PC-3 (cell line): ENCODE measurements around the gene URB2. TPM values are rescaled to one million over a fixed set of nuclear protein-coding genes. Genes with fewer than 3 reads are reported as not detected.

ENCODE experiments used
- ATAC-seq: fragments of 200-7000 bp; cut with Tn5 transposase; 2 replicates; pipeline ENCODE4 v1.9.1; 2020; ENCODE audit warnings: mild to moderate bottlenecking, moderate library complexity
- BruUV-seq: library from RNA; stranded (reverse); fragments of 400-500 nt; replicated peaks from 2 replicates; lab custom pipeline; 2021; lab: Mats Ljungman, UMichigan
- CTCF ChIA-PET: fragments of 300-600 bp; sonication (Branson Sonifier 250); formaldehyde crosslinking; loops from one replicate; lab custom pipeline; 2022; ENCODE audit warnings: antibody characterized with exemption; lab: Charles Lee
- POLR2A ChIA-PET: fragments of 300-600 bp; sonication (Branson Sonifier 250); formaldehyde crosslinking; loops from one replicate; lab custom pipeline; 2022; ENCODE audit warnings: antibody characterized with exemption; ENCODE audit not compliant: unreplicated experiment; lab: Charles Lee
- DNase-seq: peaks from one replicate; pipeline ENCODE4 v3.0.0-alpha.2; 2015
- H2AFZ ChIP-seq: fragments of 300-600 bp; sonication (generic); 2 replicates; pipeline ENCODE4 v1.6.0; 2016; ENCODE audit warnings: antibody characterized with exemption, low read length
- H3F3A ChIP-seq: fragments of 300-600 bp; sonication (generic); one replicate; pipeline ENCODE4 v1.6.0; 2017; ENCODE audit warnings: antibody characterized with exemption, low read length, control low read depth, mild to moderate bottlenecking; ENCODE audit not compliant: unreplicated experiment
- H3K27ac ChIP-seq: fragments of 300-600 bp; sonication (generic); 2 replicates; pipeline ENCODE4 v1.5.1; 2016; ENCODE audit warnings: mild to moderate bottlenecking, low read length
- H3K27me3 ChIP-seq: fragments of 300-600 bp; sonication (generic); 2 replicates; pipeline ENCODE4 v1.6.1; 2016; ENCODE audit warnings: low read length, mixed read lengths
- H3K36me3 ChIP-seq: fragments of 300-600 bp; sonication (generic); 2 replicates; pipeline ENCODE4 v1.6.1; 2016; ENCODE audit warnings: low read depth, mixed run types, low read length, mixed read lengths
- H3K4me1 ChIP-seq: fragments of 300-600 bp; sonication (generic); 2 replicates; pipeline ENCODE4 v1.5.1; 2016; ENCODE audit warnings: low read length; ENCODE audit not compliant: insufficient read depth
- H3K4me2 ChIP-seq: fragments of 300-600 bp; sonication (generic); 2 replicates; pipeline ENCODE4 v1.6.0; 2016; ENCODE audit warnings: low read length
- H3K4me3 ChIP-seq: fragments of 300-600 bp; sonication (generic); 2 replicates; pipeline ENCODE4 v1.5.1; 2016; ENCODE audit warnings: mild to moderate bottlenecking, low read length, mixed read lengths
- H3K79me2 ChIP-seq: fragments of 300-600 bp; sonication (generic); 2 replicates; pipeline ENCODE4 v1.6.1; 2017; ENCODE audit warnings: low read length, mixed read lengths
- H3K9ac ChIP-seq: fragments of 300-600 bp; sonication (generic); 2 replicates; pipeline ENCODE4 v1.6.0; 2016; ENCODE audit warnings: mild to moderate bottlenecking, low read length
- H3K9me2 ChIP-seq: fragments of 300-600 bp; sonication (generic); replicated peaks from 2 replicates; pipeline ENCODE4 v1.6.1; 2016; ENCODE audit warnings: mixed run types, low read length, mixed read lengths
- H3K9me3 ChIP-seq: fragments of 300-600 bp; sonication (generic); 2 replicates; pipeline ENCODE4 v1.6.1; 2016; ENCODE audit warnings: low read length, mixed read lengths
- H4K20me1 ChIP-seq: fragments of 300-600 bp; sonication (generic); 2 replicates; pipeline ENCODE4 v1.6.1; 2016; ENCODE audit warnings: low read length, mixed read lengths
- CTCF ChIP-seq: fragments of 300-600 bp; sonication (generic); conservative IDR thresholded peaks from 2 replicates; pipeline ENCODE4 v1.5.1; 2017; ENCODE audit warnings: antibody characterized with exemption, low read depth, mild to moderate bottlenecking, low read length
- EZH2 ChIP-seq: fragments of 300-600 bp; sonication (generic); IDR thresholded peaks from one replicate; pipeline ENCODE4 v1.6.1; 2017; ENCODE audit warnings: antibody characterized with exemption, mild to moderate bottlenecking, low read length; ENCODE audit not compliant: unreplicated experiment
- EZH2phosphoT487 ChIP-seq: fragments of 300-600 bp; sonication (generic); IDR thresholded peaks from 2 replicates; pipeline ENCODE4 v1.6.1; 2018; ENCODE audit warnings: mild to moderate bottlenecking, antibody characterized with exemption, low read length, borderline replicate concordance
- intact Hi-C: fragments of 100-400 bp; cut with micrococcal nuclease; formaldehyde crosslinking; loops from 2 replicates; pipeline ENCODE4 v1.9.0; 2023
- total RNA-seq: library from RNA; depleted of rRNA; stranded (reverse); fragments of >200 nt; gene quantifications from 2 replicates; pipeline ENCODE4 v1.2.3, GENCODE V29; 2014

URB2 gene
- total RNA-seq, 1 experiment from 2014 or later: 26.2 TPM

DNA sequence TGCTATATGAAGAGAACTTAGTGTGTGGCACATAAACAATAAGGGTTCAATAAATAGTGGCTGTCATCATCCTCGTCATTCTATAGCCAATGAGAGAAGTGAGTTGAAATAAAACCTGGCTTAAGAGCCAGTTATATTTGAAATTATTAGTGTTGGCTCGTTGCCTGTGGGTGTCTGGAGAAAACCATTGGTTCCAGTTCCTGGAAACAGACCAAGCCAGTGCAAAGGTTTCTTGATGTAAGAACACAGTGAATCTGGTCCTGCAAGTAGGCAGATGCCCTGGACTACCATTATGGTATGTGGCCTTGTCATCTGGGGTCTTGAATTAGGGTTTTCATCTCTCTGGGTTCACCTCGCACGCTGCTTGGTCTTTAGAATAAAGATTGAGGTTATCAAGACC lies 43.3 kb downstream of the URB2 start:
- ATAC-seq: no peak
- H3K36me3 ChIP-seq: peaks cover 13% of the 10 kb centered on the region; the same call in 1 of the 2 replicates

DNA sequence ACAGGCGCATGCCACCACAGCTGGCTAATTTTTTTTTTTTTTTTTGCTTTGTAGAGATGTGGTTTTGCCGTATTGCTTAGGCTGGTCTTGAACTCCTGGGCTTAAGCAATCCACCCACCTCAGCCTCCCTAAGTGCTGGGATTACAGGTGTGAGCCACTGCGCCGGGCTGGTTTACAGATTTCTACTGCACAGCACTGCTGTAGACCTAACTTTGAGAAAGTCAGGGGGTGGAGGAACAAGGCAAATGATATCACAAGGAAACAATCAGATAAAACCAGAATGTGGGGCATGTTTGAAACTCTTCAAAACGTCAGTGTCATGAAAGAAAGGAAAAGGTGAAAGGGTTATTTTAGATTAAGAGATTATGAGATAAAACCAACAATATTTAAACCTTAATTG lies 45.3 kb downstream of the URB2 start:
- no peaks in the 10 kb centered on the region for H3K79me2 ChIP-seq
- H4K20me1 ChIP-seq: no peaks in the 10 kb centered on the region
- H3K27ac ChIP-seq: no peak overlapping the region
- ATAC-seq (no peak), DNase-seq (no peak)
- TF ChIP-seq EZH2 (no peak), EZH2phosphoT487 (no peak), CTCF (no peak)
- no peak overlapping the region for H3K4me3 ChIP-seq
- H2AFZ ChIP-seq: no peak overlapping the region
- H3K36me3 ChIP-seq: peaks cover 7% of the 10 kb centered on the region; the same call in 1 of the 2 replicates
- BruUV-seq: no TSS peak
- H3K4me1 ChIP-seq: no peaks in the 10 kb centered on the region
- no peaks in the 10 kb centered on the region for H3K9me2 ChIP-seq
- intact Hi-C loops: no loop called here
- no peaks in the 10 kb centered on the region for H3F3A ChIP-seq
- H3K4me2 ChIP-seq: no peak overlapping the region
- no peak overlapping the region for H3K9ac ChIP-seq
- H3K27me3 ChIP-seq: no peaks in the 10 kb centered on the region
- ChIA-PET CTCF (no interaction called here), POLR2A (no interaction called here)
- no peaks in the 10 kb centered on the region for H3K9me3 ChIP-seq

More for the DNA sequence above, 43.3 kb downstream of the URB2 start:
- CTCF ChIA-PET: no interaction called here
- no peaks in the 10 kb centered on the region for H3F3A ChIP-seq
- no peak overlapping the region for H2AFZ ChIP-seq
- DNase-seq: no peak
- BruUV-seq: no TSS peak
- TF ChIP-seq EZH2phosphoT487 (no peak), EZH2 (no peak), CTCF (no peak)
- no peak overlapping the region for H3K27ac ChIP-seq
- no peaks in the 10 kb centered on the region for H3K79me2 ChIP-seq
- H4K20me1 ChIP-seq: no peaks in the 10 kb centered on the region
- no peaks in the 10 kb centered on the region for H3K9me3 ChIP-seq
- H3K27me3 ChIP-seq: no peaks in the 10 kb centered on the region
- no peak overlapping the region for H3K9ac ChIP-seq
- POLR2A ChIA-PET: interaction anchor here (0.7 kb wide), 1 partner anchor 706 kb away, joined by 4 read pairs; no protein-coding TSS in a partner anchor
- H3K4me3 ChIP-seq: no peak overlapping the region
- H3K4me2 ChIP-seq: no peak overlapping the region
- no peaks in the 10 kb centered on the region for H3K4me1 ChIP-seq
- intact Hi-C loops: no loop called here
- no peaks in the 10 kb centered on the region for H3K9me2 ChIP-seq

DNA sequence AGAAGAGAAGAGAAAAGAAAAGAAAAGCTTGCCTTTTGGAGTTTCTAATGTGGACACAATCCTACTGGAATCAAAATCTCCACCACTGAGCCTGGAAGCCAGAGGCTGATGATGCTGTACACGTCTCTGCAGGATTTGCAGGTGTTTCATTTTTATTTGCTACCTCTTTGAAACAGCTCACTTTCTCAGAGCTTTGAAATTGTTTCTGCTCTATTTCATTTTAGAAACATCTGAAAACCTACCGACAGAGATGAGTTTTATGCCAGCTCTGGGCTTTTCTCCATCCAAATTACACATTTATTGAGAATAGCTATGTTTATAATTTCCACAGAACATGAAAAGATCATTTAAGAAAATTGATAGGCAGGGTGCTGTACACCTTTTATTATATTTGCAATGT lies 46.2 kb downstream of the URB2 start:
- DNase-seq (no peak), ATAC-seq (no peak)
- Histone ChIP-seq H2AFZ (no peak overlapping the region), H3K36me3 (peaks cover 4% of the 10 kb centered on the region; the same call in 1 of the 2 replicates), H3F3A (no peaks in the 10 kb centered on the region), H4K20me1 (no peaks in the 10 kb centered on the region), H3K4me3 (no peak overlapping the region), H3K4me1 (no peaks in the 10 kb centered on the region), H3K27me3 (no peaks in the 10 kb centered on the region), H3K79me2 (no peaks in the 10 kb centered on the region), H3K27ac (no peak overlapping the region), H3K4me2 (no peak overlapping the region), H3K9ac (no peak overlapping the region), H3K9me2 (no peaks in the 10 kb centered on the region), H3K9me3 (no peaks in the 10 kb centered on the region)
- POLR2A ChIA-PET: no interaction called here
- TF ChIP-seq EZH2phosphoT487: no peak
- no peak for TF ChIP-seq CTCF
- TF ChIP-seq EZH2: no peak
- no TSS peak for BruUV-seq
- CTCF ChIA-PET: no interaction called here
- intact Hi-C loops: no loop called here
